ENCODE results near the gene PPFIA2. TPM values are rescaled to one million over a fixed set of nuclear protein-coding genes. Genes with fewer than 3 reads are reported as not detected.

Gene PPFIA2
- polyA plus RNA-seq, 1 donor (not counting 4 experiments of a cell fraction or from before 2014, with no cell fraction given): not detected

DNA sequence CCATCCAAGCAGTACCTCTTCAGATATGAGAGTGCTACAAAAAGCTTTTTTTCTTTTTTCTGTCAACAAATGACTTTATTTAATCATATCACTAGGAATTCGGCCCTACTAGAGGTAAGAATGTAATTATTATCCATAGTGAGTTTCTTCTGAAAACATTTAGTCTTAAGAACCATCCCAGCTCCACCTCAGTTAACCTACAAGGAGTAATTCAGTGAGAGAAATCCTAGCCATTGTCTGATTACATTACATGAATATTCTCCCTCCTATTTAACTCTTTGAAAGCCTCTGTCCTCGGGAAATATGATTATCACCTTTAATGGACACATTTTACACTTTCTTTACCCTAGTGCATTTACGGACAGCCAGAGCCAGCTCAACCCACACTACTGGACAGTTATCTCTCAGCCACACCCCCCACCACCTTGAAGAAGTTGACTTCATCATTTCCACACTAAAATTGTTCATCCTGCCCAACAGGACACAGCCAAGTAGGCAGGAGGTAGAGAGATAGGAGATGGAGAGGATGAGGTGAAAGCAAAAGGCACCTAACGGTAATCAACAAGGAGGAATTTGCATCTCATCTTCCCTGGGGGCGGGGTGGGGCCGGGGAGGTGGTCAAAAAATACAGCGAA lies 1.3 kb downstream of the PPFIA2 start:
- H3K9me3 ChIP-seq (ENCODE audit: control insufficient read depth, low read depth, low read length): no peaks in the 10 kb centered on the region
- DNase-seq (ENCODE audit: low read depth, low spot score) (no peak), FAIRE-seq (no peak)
- dilution Hi-C loops (cut with MboI; ENCODE audit: extremely low pct_ligation_motif_present, low sequenced_read_pairs): no loop called here
- peak overlapping the region; percentile 73 for H3K4me2 ChIP-seq (ENCODE audit: control insufficient read depth, extremely low read depth, insufficient read depth, low read depth, low read length)
- H3K4me1 ChIP-seq (ENCODE audit: control insufficient read depth, extremely low read depth, insufficient read depth, low read length): peaks cover 5% of the 10 kb centered on the region
- H3K79me2 ChIP-seq (ENCODE audit: control insufficient read depth, insufficient read depth, low read length): no peaks in the 10 kb centered on the region
- H3K9ac ChIP-seq (ENCODE audit: control insufficient read depth, extremely low read depth, insufficient read depth, low read length): no peak overlapping the region
- no peaks in the 10 kb centered on the region for H3K9me1 ChIP-seq (ENCODE audit: control insufficient read depth, extremely low read depth, insufficient read depth, low read length)
- H4K20me1 ChIP-seq (ENCODE audit: control insufficient read depth, extremely low read depth, insufficient read depth, low read length): no peaks in the 10 kb centered on the region
- TF ChIP-seq EZH2 (IDR thresholded peaks at IDR 0.05; ENCODE audit: low read length): no peak
- TF ChIP-seq, protein P1, sequence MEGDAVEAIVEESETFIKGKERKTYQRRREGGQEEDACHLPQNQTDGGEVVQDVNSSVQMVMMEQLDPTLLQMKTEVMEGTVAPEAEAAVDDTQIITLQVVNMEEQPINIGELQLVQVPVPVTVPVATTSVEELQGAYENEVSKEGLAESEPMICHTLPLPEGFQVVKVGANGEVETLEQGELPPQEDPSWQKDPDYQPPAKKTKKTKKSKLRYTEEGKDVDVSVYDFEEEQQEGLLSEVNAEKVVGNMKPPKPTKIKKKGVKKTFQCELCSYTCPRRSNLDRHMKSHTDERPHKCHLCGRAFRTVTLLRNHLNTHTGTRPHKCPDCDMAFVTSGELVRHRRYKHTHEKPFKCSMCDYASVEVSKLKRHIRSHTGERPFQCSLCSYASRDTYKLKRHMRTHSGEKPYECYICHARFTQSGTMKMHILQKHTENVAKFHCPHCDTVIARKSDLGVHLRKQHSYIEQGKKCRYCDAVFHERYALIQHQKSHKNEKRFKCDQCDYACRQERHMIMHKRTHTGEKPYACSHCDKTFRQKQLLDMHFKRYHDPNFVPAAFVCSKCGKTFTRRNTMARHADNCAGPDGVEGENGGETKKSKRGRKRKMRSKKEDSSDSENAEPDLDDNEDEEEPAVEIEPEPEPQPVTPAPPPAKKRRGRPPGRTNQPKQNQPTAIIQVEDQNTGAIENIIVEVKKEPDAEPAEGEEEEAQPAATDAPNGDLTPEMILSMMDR (optimal IDR thresholded peaks at IDR 0.05 in 1 of 3, IDR thresholded peaks at IDR 0.05 in 1 of 3, conservative IDR thresholded peaks at IDR 0.05 in 1 of 3; ENCODE audit: extremely low read depth in 1 of 3, insufficient read depth in 2 of 3, low read length in 3 of 3): no peak
- H3K27me3 ChIP-seq (ENCODE audit: control insufficient read depth, extremely low read depth, insufficient read depth, low read length): peaks cover 25% of the 10 kb centered on the region
- no peak overlapping the region for H3K27ac ChIP-seq (ENCODE audit: control insufficient read depth, insufficient read depth, low read length)
- no peak overlapping the region for H2AFZ ChIP-seq (ENCODE audit: control insufficient read depth, low read length)
- H3K36me3 ChIP-seq (ENCODE audit: control insufficient read depth in 2 of 2, extremely low read depth in 1 of 2, insufficient read depth in 2 of 2, low read length in 2 of 2): no peaks in the 10 kb centered on the region
- no peak overlapping the region for H3K4me3 ChIP-seq (ENCODE audit: control insufficient read depth in 2 of 3, extremely low read depth in 1 of 3, insufficient read depth in 2 of 3, low read depth in 1 of 3, low read length in 3 of 3)

DNA sequence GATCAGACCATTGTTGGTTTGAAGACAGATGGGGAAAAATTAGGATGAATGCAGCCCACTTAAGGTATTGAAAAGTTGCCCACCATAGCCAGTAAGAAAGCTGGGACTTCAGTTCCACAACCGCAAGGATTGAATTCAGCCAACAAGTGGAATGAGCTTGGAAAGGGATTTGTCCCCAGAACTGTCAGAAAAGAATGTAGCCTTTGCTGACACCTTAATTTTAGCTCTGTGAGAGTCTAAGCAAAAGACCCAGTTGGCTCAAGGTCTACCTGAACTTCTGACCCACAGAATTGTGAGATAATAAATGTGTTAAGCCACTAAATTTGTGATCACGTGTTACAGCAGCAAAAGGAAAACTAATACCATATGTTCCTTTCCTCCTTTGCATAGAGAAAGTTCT lies 29.4 kb downstream of the PPFIA2 start:
- DNase-seq (ENCODE audit: low read depth, low spot score): no peak
- no peak for TF ChIP-seq EZH2 (IDR thresholded peaks at IDR 0.05; ENCODE audit: low read length)
- TF ChIP-seq, protein P1 (optimal IDR thresholded peaks at IDR 0.05 in 1 of 3, IDR thresholded peaks at IDR 0.05 in 1 of 3, conservative IDR thresholded peaks at IDR 0.05 in 1 of 3; ENCODE audit: extremely low read depth in 1 of 3, insufficient read depth in 2 of 3, low read length in 3 of 3): no peak
- H3K9me1 ChIP-seq (ENCODE audit: control insufficient read depth, extremely low read depth, insufficient read depth, low read length): no peaks in the 10 kb centered on the region

More for the DNA sequence above, 29.4 kb downstream of the PPFIA2 start:
- Histone ChIP-seq H3K27ac (ENCODE audit: control insufficient read depth, insufficient read depth, low read length) (no peak overlapping the region), H2AFZ (ENCODE audit: control insufficient read depth, low read length) (no peak overlapping the region), H3K27me3 (ENCODE audit: control insufficient read depth, extremely low read depth, insufficient read depth, low read length) (no peaks in the 10 kb centered on the region), H3K36me3 (ENCODE audit: control insufficient read depth in 2 of 2, extremely low read depth in 1 of 2, insufficient read depth in 2 of 2, low read length in 2 of 2) (no peaks in the 10 kb centered on the region), H3K4me2 (ENCODE audit: control insufficient read depth, extremely low read depth, insufficient read depth, low read depth, low read length) (no peak overlapping the region), H3K4me1 (ENCODE audit: control insufficient read depth, extremely low read depth, insufficient read depth, low read length) (no peaks in the 10 kb centered on the region), H3K79me2 (ENCODE audit: control insufficient read depth, insufficient read depth, low read length) (no peaks in the 10 kb centered on the region), H3K4me3 (ENCODE audit: control insufficient read depth in 2 of 3, extremely low read depth in 1 of 3, insufficient read depth in 2 of 3, low read depth in 1 of 3, low read length in 3 of 3) (no peak overlapping the region), H3K9ac (ENCODE audit: control insufficient read depth, extremely low read depth, insufficient read depth, low read length) (no peak overlapping the region), H4K20me1 (ENCODE audit: control insufficient read depth, extremely low read depth, insufficient read depth, low read length) (no peaks in the 10 kb centered on the region), H3K9me3 (ENCODE audit: control insufficient read depth, low read depth, low read length) (no peaks in the 10 kb centered on the region)
- dilution Hi-C loops (cut with MboI; ENCODE audit: extremely low pct_ligation_motif_present, low sequenced_read_pairs): no loop called here
- FAIRE-seq: no peak
